ENCODE measurements around the gene TAF5L.

GRCh38 chr1:229578168-229579058 lies 47.5 kb downstream of the TAF5L start:
- TF ChIP-seq CTCF (IDR thresholded peaks at IDR 0.05 in 2 of 3, conservative IDR thresholded peaks at IDR 0.05 in 1 of 3; ENCODE audit: control insufficient read depth in 2 of 3, extremely low read depth in 1 of 3, insufficient read depth in 1 of 3, low read depth in 3 of 3, low read length in 3 of 3) (0 out of 6 replicates have a peak, but pooled peaks of 2 of the 3 experiments have one; percentile 9 to 16), NRF1 (conservative IDR thresholded peaks at IDR 0.05; ENCODE audit: low read depth, low read length) (no peak), REST (IDR thresholded peaks at IDR 0.05; ENCODE audit: low read depth, low read length) (no peak)

Measured in GM12878 (cell line).